ENCODE measurements around the gene UGT1A7. TPM values are rescaled to one million over a fixed set of nuclear protein-coding genes. Genes with fewer than 3 reads are reported as not detected.

UGT1A7 gene
- total and polyA plus RNA-seq, 9 of the 15 experiments (the other 6 are each of a cell fraction or from before 2014, with no cell fraction given) = not detected

- TF ChIP-seq PHF8 (IDR thresholded peaks at IDR 0.05; ENCODE audit: borderline replicate concordance, low read length) (peak; percentile 48; the same call in 1 of the 2 replicates), EGR1 (conservative IDR thresholded peaks at IDR 0.05) (no peak), FOXP1 (CRISPR knock-in tag; IDR thresholded peaks at IDR 0.05) (no peak), MGA (IDR thresholded peaks at IDR 0.05) (peak; percentile 48), PREB (CRISPR knock-in tag; IDR thresholded peaks at IDR 0.05) (no peak), YY1 (IDR thresholded peaks at IDR 0.05; ENCODE audit: borderline replicate concordance in 1 of 3, control insufficient read depth in 1 of 3, extremely low read depth in 1 of 3, insufficient read depth in 3 of 3, insufficient read length in 1 of 3, insufficient replicate concordance in 2 of 3, low read depth in 1 of 3, low read length in 2 of 3) (no peak), ELK1 (CRISPR knock-in tag; IDR thresholded peaks at IDR 0.05) (no peak), POLR3G (IDR thresholded peaks at IDR 0.05; ENCODE audit: extremely low read depth, insufficient read length, insufficient replicate concordance) (no peak)
These were observed 62.0 kb downstream of the UGT1A7 start (continued) for GRCh38 chr2:233743464-233744259.
